ENCODE measurements around the gene MUCL3.

The MUCL3 gene

DNA sequence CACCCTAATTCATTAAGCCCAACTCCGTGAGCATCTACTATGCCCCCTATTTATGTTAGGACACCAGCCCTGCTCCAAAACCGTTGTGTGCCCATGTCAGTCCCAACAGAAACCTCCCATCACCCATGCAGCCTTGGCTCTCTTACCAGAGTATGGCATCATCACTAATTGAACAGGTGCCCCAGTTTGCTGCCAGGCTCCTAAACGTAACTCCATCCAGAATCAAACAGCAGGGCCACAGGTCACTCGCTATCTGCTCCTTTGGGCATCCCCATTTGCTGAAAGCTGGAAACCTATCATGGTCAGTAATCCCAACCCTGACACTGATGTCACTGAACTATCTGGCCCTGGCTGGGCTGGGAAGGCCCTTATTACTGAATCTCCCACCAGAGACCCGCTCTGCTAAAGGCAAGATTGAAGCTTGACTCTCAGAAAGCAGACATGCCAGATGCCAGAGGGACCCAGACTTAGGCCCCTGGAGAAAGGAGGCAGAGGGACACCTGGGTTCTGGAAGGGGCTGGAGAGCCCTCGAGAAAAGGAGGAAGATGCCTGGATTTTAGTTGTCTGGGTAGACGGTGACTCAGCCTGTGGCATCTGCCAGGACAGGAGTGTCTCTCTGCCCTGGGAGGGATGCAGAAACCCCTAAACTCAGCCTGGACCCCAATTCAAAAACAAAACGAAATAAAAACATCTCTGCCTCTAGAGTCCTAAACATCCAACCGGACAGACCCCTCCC lies 14.0 kb downstream of the MUCL3 start:
- TF ChIP-seq EP300 (IDR thresholded peaks at IDR 0.05; ENCODE audit: borderline replicate concordance) (no peak), TCF12 (IDR thresholded peaks at IDR 0.05; ENCODE audit: low read depth) (no peak), CEBPB (IDR thresholded peaks at IDR 0.05) (no peak), RAD21 (IDR thresholded peaks at IDR 0.05; ENCODE audit: low read depth) (no peak), EGR1 (IDR thresholded peaks at IDR 0.05) (no peak), FOXM1 (IDR thresholded peaks at IDR 0.05; ENCODE audit: borderline replicate concordance, low read depth) (no peak), YY1 (IDR thresholded peaks at IDR 0.05; ENCODE audit: low read depth) (no peak), ZBTB7A (IDR thresholded peaks at IDR 0.05; ENCODE audit: low read depth) (no peak), TAF1 (IDR thresholded peaks at IDR 0.05; ENCODE audit: low read depth) (no peak), USF1 (IDR thresholded peaks at IDR 0.05) (no peak), TEAD4 (IDR thresholded peaks at IDR 0.05) (no peak), CREB1 (IDR thresholded peaks at IDR 0.05; ENCODE audit: low read depth) (no peak), NFIC (IDR thresholded peaks at IDR 0.05) (no peak)
- TF ChIP-seq, protein P1, sequence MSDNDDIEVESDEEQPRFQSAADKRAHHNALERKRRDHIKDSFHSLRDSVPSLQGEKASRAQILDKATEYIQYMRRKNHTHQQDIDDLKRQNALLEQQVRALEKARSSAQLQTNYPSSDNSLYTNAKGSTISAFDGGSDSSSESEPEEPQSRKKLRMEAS (IDR thresholded peaks at IDR 0.05) = no peak
- TF ChIP-seq, protein P2, sequence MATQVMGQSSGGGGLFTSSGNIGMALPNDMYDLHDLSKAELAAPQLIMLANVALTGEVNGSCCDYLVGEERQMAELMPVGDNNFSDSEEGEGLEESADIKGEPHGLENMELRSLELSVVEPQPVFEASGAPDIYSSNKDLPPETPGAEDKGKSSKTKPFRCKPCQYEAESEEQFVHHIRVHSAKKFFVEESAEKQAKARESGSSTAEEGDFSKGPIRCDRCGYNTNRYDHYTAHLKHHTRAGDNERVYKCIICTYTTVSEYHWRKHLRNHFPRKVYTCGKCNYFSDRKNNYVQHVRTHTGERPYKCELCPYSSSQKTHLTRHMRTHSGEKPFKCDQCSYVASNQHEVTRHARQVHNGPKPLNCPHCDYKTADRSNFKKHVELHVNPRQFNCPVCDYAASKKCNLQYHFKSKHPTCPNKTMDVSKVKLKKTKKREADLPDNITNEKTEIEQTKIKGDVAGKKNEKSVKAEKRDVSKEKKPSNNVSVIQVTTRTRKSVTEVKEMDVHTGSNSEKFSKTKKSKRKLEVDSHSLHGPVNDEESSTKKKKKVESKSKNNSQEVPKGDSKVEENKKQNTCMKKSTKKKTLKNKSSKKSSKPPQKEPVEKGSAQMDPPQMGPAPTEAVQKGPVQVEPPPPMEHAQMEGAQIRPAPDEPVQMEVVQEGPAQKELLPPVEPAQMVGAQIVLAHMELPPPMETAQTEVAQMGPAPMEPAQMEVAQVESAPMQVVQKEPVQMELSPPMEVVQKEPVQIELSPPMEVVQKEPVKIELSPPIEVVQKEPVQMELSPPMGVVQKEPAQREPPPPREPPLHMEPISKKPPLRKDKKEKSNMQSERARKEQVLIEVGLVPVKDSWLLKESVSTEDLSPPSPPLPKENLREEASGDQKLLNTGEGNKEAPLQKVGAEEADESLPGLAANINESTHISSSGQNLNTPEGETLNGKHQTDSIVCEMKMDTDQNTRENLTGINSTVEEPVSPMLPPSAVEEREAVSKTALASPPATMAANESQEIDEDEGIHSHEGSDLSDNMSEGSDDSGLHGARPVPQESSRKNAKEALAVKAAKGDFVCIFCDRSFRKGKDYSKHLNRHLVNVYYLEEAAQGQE (IDR thresholded peaks at IDR 0.05; ENCODE audit: low read depth) = no peak

DNA sequence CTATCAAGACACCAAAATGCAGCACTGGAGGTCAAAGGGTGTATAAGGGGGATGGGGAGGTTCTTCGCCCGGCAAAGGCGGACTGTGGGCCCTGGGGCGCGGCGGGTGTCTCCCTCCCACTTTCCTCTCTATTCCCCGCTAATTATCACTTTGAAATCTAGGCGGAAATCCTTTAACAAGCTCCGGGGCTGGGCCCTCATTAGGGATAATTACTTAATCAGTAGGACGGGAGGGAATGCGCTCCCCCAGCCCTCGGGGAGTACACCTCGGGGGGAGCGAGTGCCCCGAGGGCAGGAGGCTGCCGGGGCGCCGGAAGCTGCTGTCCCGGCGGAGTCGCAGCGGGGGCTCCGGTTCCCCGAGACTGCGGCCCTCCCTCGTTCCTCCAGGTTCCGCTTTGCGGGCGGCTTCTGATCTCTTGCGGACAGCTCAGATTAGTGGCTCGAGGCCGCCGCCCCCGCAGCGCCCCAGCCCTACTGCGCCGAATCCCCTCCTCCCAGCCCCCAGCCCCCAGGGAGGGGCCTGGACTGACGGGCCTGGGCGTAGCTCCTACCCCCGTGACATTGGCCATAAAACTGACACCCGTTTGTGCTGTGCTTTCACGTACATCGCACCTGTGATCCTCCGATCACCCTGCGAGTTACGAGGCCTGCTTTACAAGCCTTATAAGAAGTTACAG lies 14.7 kb downstream of the MUCL3 start:
- peak; percentile 49; the same call in 1 of the 2 replicates for TF ChIP-seq EGR1 (IDR thresholded peaks at IDR 0.05)
- no peak for TF ChIP-seq TAF1 (IDR thresholded peaks at IDR 0.05; ENCODE audit: low read depth)

DNA sequence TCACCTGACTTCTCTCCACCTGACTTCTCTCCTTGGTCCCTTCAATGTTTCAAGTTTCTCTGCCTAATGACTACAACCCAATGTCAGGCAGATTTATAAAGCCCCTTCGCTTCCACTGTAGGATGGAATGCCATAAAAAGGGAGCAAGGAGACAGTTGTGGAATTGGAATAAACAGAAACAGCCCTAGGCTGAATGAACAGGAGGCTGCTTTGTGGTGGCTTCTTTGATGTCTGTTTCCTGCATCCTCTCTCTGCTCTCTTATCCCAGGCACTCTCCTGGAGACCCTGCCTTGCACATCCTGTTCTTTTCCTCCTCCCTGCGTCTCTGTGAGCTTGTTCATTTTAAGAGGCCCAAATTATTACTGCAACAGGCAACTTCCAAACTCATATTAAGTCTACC lies 16.9 kb downstream of the MUCL3 start:
- TF ChIP-seq RAD21 (IDR thresholded peaks at IDR 0.05; ENCODE audit: low read depth) (no peak), CEBPB (IDR thresholded peaks at IDR 0.05) (no peak), ZBTB7A (IDR thresholded peaks at IDR 0.05; ENCODE audit: low read depth) (no peak), NFIC (IDR thresholded peaks at IDR 0.05) (no peak), YY1 (IDR thresholded peaks at IDR 0.05; ENCODE audit: low read depth) (no peak)
- TF ChIP-seq, protein P1 (IDR thresholded peaks at IDR 0.05) = no peak

DNA sequence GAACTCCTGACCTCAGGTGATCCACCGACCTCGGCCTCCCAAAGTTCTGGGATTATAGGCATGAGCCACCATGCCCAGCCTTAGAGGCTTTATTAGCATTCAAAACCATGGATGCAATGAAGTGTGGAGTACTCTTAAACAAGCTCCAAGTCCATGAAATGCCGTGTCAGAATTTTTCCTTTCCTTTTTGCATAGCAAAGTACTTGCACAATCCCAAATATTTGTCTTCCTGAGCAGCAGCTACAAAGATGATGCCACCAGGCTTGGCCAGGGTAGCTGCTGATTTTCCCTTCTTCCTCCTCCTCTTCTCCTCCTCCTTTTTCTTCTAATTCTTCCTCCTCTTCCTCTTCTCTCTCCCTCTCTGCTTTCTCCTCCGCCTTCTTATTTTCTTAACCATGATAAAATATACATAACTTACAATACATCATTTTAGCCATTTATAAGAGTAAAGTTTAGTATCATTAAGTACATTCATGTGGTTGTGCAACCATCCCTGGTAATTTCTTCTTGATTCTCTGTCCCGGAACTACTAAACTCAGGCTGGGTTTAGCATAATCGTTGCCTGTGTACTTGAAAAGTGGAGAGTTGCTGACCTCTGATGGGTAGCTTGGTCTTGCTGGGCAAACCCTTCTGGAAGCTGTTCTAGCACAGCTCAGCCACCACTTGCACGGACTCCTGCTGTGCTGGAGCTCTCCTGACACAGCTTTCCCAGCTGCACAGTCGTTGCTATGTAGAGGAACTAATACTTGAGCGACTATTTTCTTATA lies 20.3 kb downstream of the MUCL3 start:
- TF ChIP-seq USF1 (IDR thresholded peaks at IDR 0.05) (no peak), TAF1 (IDR thresholded peaks at IDR 0.05; ENCODE audit: low read depth) (no peak), CREB1 (IDR thresholded peaks at IDR 0.05; ENCODE audit: low read depth) (no peak), YY1 (IDR thresholded peaks at IDR 0.05; ENCODE audit: low read depth) (no peak)

DNA sequence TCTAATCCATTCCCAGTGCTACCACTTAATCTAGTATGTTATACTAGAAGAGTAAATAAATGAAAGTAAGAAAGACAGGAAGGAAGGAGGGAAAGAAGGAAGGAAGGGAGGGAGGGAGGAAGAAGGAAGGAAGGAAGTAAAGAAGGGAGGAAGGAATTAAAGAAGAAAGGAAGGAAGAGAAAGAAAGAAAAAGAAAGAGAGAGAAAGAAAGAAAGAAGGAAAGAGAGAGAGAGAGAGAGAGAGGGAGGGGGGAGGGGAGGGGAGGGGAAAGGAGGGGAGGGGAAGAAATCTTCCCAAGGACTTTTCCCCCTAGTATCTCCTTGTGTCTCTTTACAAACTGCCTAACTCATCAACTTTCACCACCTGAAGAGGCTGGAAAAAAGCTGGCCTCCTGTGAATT lies 21.9 kb downstream of the MUCL3 start:
- TF ChIP-seq EGR1 (IDR thresholded peaks at IDR 0.05) (no peak), EP300 (IDR thresholded peaks at IDR 0.05; ENCODE audit: borderline replicate concordance) (no peak), FOXM1 (IDR thresholded peaks at IDR 0.05; ENCODE audit: borderline replicate concordance, low read depth) (no peak), ZBTB7A (IDR thresholded peaks at IDR 0.05; ENCODE audit: low read depth) (no peak), CREB1 (IDR thresholded peaks at IDR 0.05; ENCODE audit: low read depth) (no peak), CEBPB (IDR thresholded peaks at IDR 0.05) (no peak), TAF1 (IDR thresholded peaks at IDR 0.05; ENCODE audit: low read depth) (no peak), YY1 (IDR thresholded peaks at IDR 0.05; ENCODE audit: low read depth) (no peak), TCF12 (IDR thresholded peaks at IDR 0.05; ENCODE audit: low read depth) (no peak), TEAD4 (IDR thresholded peaks at IDR 0.05) (no peak), NFIC (IDR thresholded peaks at IDR 0.05) (no peak), RAD21 (IDR thresholded peaks at IDR 0.05; ENCODE audit: low read depth) (no peak), USF1 (IDR thresholded peaks at IDR 0.05) (no peak)
- TF ChIP-seq, protein P1 (IDR thresholded peaks at IDR 0.05) = no peak
- TF ChIP-seq, protein P2 (IDR thresholded peaks at IDR 0.05; ENCODE audit: low read depth) = no peak

Measured in Ishikawa (cell line).